Upper lobe of right lung (tissue), 1 donor: ENCODE data around the gene FOXO3. TPM values are rescaled to one million over a fixed set of nuclear protein-coding genes. Genes with fewer than 3 reads are reported as not detected.
"Not testable (repeated sequence)": the region's sequence is repeated elsewhere in the genome, so short reads cannot be mapped to it uniquely, and the experiment has no call there.

ENCODE experiments used
- ATAC-seq: fragments of 200-7000 bp; cut with Tn5 transposase; one replicate; pipeline ENCODE4 v1.9.1; 2020; ENCODE audit warnings: mild to moderate bottlenecking, moderate library complexity
- DNase-seq: peaks from one replicate; pipeline ENCODE4 v3.0.0-alpha.2; 2020
- H3K27ac ChIP-seq: fragments of 200-600 bp; one replicate; pipeline ENCODE4 v1.8.0; 2022
- H3K27me3 ChIP-seq: fragments of 200-600 bp; one replicate; pipeline ENCODE4 v1.8.0; 2022; ENCODE audit warnings: mild to moderate bottlenecking
- H3K36me3 ChIP-seq: fragments of 200-600 bp; one replicate; pipeline ENCODE4 v1.8.0; 2022
- H3K4me1 ChIP-seq: fragments of 200-600 bp; one replicate; pipeline ENCODE4 v1.8.0; 2022
- H3K4me3 ChIP-seq: fragments of 200-600 bp; one replicate; pipeline ENCODE4 v1.8.0; 2022; ENCODE audit warnings: mild to moderate bottlenecking
- H3K9me3 ChIP-seq: fragments of 200-600 bp; one replicate; pipeline ENCODE4 v1.8.0; 2022
- CTCF ChIP-seq: fragments of 200-600 bp; IDR thresholded peaks from one replicate; pipeline ENCODE4 v1.8.0; 2022; ENCODE audit warnings: antibody characterized with exemption
- intact Hi-C: fragments of 100-400 bp; cut with DNase I; formaldehyde crosslinking; loops from one replicate; pipeline ENCODE4 v1.11.0; 2022
- total RNA-seq: library from RNA; stranded (reverse); fragmentation: NEBNext Ultra II Directional; extraction: Animal tissue kit (Norgen Biotek cat#: 25700); gene quantifications from one replicate; pipeline ENCODE4 v1.2.1, GENCODE V29; 2021
- donor health status: DM: no; HTN: yes; CAD: no; lungs with severe emphysema.

FOXO3 gene
- total RNA-seq, 1 donor from 2014 or later: 73.6 TPM

GRCh38 chr6:108557494-108558371, 3.0 kb upstream of the FOXO3 start:
- Histone ChIP-seq H3K27me3 (no peaks in the 10 kb centered on the region), H3K36me3 (no peaks in the 10 kb centered on the region), H3K27ac (peak overlapping the region; percentile 99), H3K9me3 (no peaks in the 10 kb centered on the region), H3K4me1 (peaks cover 23% of the 10 kb centered on the region), H3K4me3 (peak overlapping the region; percentile 89)
- DNase-seq (peak; percentile 90), ATAC-seq (peak; percentile 51)
- intact Hi-C loops: loop anchor here (10.0 kb wide), 1 partner anchor 227 kb away; no protein-coding TSS in a partner anchor
- TF ChIP-seq CTCF: no peak

DNA sequence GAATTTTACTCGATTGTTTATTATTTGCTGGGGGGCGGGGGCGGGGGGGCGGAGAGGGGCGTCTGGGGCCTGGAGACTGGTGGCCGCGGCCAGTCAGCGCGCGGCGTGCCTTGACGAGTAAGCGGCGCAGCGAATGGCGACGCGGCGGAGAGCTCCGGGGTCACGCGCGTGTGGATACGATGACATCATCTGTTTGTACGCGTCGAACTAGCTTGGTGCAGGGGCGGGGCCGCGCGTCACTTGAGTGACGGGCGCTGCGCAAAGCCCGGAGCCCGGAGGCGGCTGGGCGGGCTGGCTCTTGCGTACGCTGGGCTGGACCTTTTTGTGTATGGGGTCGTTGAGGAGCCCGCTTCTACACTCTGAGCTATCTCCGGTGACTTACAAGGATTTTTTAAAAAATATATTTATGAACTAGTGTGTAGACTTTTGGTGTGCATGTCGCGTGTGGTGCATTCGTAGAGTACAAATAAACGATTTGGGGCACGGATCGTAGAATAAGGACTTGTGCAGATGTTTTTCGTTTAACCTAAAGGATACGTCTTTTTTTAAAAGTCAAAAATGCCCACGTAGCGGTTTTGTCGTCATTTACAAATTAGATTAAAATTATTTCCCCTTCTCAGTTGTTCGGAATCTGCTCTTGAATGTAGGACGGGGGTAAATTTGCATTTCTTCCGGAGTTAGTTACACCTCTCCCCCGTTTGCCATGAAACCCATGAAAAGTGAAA, 2.2 kb upstream of the FOXO3 start:
- Histone ChIP-seq H3K4me1 (peaks cover 30% of the 10 kb centered on the region), H3K4me3 (peak overlapping the region; percentile 89), H3K36me3 (no peaks in the 10 kb centered on the region), H3K27ac (peak overlapping the region; percentile 99), H3K27me3 (no peaks in the 10 kb centered on the region), H3K9me3 (no peaks in the 10 kb centered on the region)
- ATAC-seq (peak; percentile 69), DNase-seq (peak; percentile 99)
- intact Hi-C loops: loop anchor here (10.0 kb wide), 1 partner anchor 226 kb away; no protein-coding TSS in a partner anchor
- no peak for TF ChIP-seq CTCF

DNA sequence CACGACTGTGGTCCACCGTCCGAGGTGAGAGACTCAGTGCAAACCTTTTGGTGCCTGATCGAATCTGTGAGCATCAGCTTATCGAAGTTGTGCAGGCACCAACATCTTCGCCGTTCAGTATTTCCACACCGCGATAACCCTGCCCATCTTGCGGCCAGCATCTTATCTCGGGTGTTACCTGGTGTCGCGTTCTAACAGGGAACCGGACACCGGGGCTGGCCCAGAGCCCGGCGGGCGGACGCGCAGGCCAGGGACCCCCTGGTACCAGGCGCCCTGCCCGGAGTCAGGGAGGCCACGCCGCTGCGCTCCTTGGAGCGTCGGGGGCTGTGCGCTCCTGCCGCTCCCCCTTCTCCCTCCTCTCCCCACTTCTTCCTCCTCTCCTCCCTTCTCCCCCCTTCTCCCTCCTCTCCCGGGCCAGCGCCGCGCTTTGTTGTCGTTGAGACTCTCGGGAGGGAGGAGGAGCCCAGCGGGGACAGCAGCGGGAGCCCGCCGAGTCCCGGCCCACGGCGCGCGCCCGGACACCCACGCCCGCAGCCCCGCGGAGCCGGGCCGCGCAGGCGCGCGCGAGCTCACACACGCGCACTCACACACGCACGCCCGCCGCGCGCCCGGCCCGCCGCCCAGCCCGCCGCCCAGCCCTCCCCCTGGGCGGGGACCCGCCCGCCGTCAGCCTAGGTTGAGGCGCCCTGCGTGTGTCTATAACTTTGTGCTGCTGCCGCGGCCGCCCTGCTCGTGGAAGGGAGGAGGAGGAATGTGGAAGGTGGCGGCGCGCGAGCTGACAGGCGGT, 1.4 kb upstream of the FOXO3 start:
- Histone ChIP-seq H3K27ac (peak overlapping the region; percentile 99), H3K9me3 (no peaks in the 10 kb centered on the region), H3K4me3 (peak overlapping the region; percentile 89), H3K27me3 (no peaks in the 10 kb centered on the region), H3K4me1 (peaks cover 37% of the 10 kb centered on the region), H3K36me3 (no peaks in the 10 kb centered on the region)
- peak; percentile 96 for DNase-seq
- peak; percentile 72 for ATAC-seq
- intact Hi-C loops: loop anchor here (10.0 kb wide), 1 partner anchor 226 kb away; no protein-coding TSS in a partner anchor
- no peak for TF ChIP-seq CTCF

DNA sequence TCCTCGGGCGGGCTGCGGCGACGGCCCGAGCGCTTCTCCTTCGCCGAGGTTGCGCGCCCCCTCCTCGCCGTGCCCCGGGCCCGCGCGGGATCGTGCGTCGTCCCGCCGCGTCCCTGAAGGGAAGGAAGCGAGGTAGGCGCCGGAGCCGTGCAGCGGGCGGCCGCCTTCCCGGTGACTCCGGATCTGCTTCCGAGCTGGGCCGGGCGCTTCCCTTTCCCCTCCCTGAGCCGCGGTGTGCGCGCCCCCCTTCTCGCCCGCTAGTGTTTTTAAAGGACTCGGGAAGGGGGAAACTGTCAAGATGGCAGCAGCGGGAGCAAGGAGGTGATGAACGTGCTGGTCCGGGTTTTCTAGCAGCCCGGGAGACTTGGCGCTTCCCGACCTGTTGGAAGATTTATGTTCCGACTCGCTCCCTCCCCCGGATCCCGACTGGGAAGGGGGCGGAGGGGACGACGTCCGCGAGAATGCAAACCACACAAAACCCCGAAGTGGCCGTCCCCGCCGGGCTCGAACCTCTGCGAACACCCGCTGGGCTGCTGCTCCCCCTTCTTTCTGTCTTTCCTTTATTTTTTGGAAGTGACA, 744 bp upstream of the FOXO3 start:
- no peaks in the 10 kb centered on the region for H3K27me3 ChIP-seq
- peak overlapping the region; percentile 99 for H3K27ac ChIP-seq
- H3K4me1 ChIP-seq: peaks cover 44% of the 10 kb centered on the region
- H3K4me3 ChIP-seq: peak overlapping the region; percentile 89
- TF ChIP-seq CTCF: no peak
- ATAC-seq: peak; percentile 1
- no peaks in the 10 kb centered on the region for H3K9me3 ChIP-seq
- no peak for DNase-seq
- no peaks in the 10 kb centered on the region for H3K36me3 ChIP-seq
- intact Hi-C loops: loop anchor here (10.0 kb wide), 2 partner anchors 115 to 225 kb away; no protein-coding TSS in a partner anchor

DNA sequence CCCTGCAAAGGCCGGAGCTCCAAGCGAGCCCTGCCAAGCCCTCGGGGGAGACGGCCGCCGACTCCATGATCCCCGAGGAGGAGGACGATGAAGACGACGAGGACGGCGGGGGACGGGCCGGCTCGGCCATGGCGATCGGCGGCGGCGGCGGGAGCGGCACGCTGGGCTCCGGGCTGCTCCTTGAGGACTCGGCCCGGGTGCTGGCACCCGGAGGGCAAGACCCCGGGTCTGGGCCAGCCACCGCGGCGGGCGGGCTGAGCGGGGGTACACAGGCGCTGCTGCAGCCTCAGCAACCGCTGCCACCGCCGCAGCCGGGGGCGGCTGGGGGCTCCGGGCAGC, 561 bp downstream of the FOXO3 start:
- not testable (repeated sequence) for ATAC-seq, H3K36me3 ChIP-seq, DNase-seq, H3K9me3 ChIP-seq, H3K27me3 ChIP-seq
- H3K4me1 ChIP-seq: peaks cover 42% of the 10 kb centered on the region
- H3K27ac ChIP-seq: peak overlapping the region; percentile 99
- intact Hi-C loops: loop anchor here (10.0 kb wide), 1 partner anchor 114 kb away; no protein-coding TSS in a partner anchor
- peak overlapping the region; percentile 89 for H3K4me3 ChIP-seq
